Loucy (cell line): ENCODE results near the gene IL1RAPL2.

Experiments used
- H2AFZ ChIP-seq: fragments of 200-600 bp; sonication (generic); 2 replicates; pipeline ENCODE4 v1.6.0; 2016; ENCODE audit warnings: antibody characterized with exemption, mild to moderate bottlenecking, low read length, moderate library complexity
- H3F3A ChIP-seq: fragments of 200-600 bp; 2 replicates; pipeline ENCODE4 v1.6.0; 2016; ENCODE audit warnings: antibody characterized with exemption, low read depth, mild to moderate bottlenecking
- H3K27me3 ChIP-seq: fragments of 200-600 bp; sonication (generic); 2 replicates; pipeline ENCODE4 v1.6.1; 2014; ENCODE audit warnings: low read length, mild to moderate bottlenecking; ENCODE audit not compliant: insufficient read depth, poor library complexity, severe bottlenecking
- H3K36me3 ChIP-seq: fragments of 200-600 bp; sonication (generic); 2 replicates; pipeline ENCODE4 v1.6.1; 2016; ENCODE audit warnings: low read length; ENCODE audit not compliant: insufficient read depth
- H3K4me1 ChIP-seq: fragments of 200-600 bp; sonication (generic); 2 replicates; pipeline ENCODE4 v1.5.1; 2014; ENCODE audit warnings: low read length, mild to moderate bottlenecking; ENCODE audit not compliant: insufficient read depth, poor library complexity, severe bottlenecking
- H3K4me2 ChIP-seq: fragments of 200-600 bp; sonication (generic); 2 replicates; pipeline ENCODE4 v1.6.0; 2014; ENCODE audit warnings: antibody characterized with exemption, low read length, low read depth, mild to moderate bottlenecking; ENCODE audit not compliant: poor library complexity, severe bottlenecking
- H3K4me3 ChIP-seq: fragments of 200-600 bp; sonication (generic); 2 replicates; pipeline ENCODE4 v1.5.1; 2014; ENCODE audit warnings: low read length, mild to moderate bottlenecking, mixed read lengths; ENCODE audit not compliant: poor library complexity, severe bottlenecking
- H3K79me2 ChIP-seq: fragments of 200-600 bp; sonication (generic); 2 replicates; pipeline ENCODE4 v1.6.1; 2014; ENCODE audit warnings: low read length; ENCODE audit not compliant: insufficient read depth
- H3K9ac ChIP-seq: fragments of 200-600 bp; sonication (generic); 2 replicates; pipeline ENCODE4 v1.6.0; 2014; ENCODE audit warnings: mild to moderate bottlenecking, low read depth, low read length, moderate library complexity; ENCODE audit not compliant: poor library complexity, severe bottlenecking
- H3K9me2 ChIP-seq: fragments of 200-600 bp; sonication (generic); replicated peaks from 2 replicates; pipeline ENCODE4 v1.6.1; 2016; ENCODE audit warnings: low read depth, low read length, mixed read lengths
- H3K9me3 ChIP-seq: fragments of 200-600 bp; sonication (generic); 2 replicates; pipeline ENCODE4 v1.6.1; 2014; ENCODE audit warnings: mild to moderate bottlenecking, antibody characterized with exemption, low read length, low read depth; ENCODE audit not compliant: insufficient read depth
- H4K20me1 ChIP-seq: fragments of 200-600 bp; sonication (generic); 2 replicates; pipeline ENCODE4 v1.6.0; 2014; ENCODE audit warnings: antibody characterized with exemption, low read length, mild to moderate bottlenecking; ENCODE audit not compliant: insufficient read depth, poor library complexity, severe bottlenecking
- EZH2phosphoT487 ChIP-seq: fragments of 200-600 bp; IDR thresholded peaks from 2 replicates; pipeline ENCODE4 v1.6.1; 2018; ENCODE audit warnings: antibody characterized with exemption, mild to moderate bottlenecking, moderate library complexity, borderline replicate concordance
- TF ChIP-seq, protein P1 (sequence below): fragments of 200-600 bp; sonication (generic); conservative IDR thresholded peaks from 2 replicates; pipeline ENCODE4 v1.5.1; 2014; ENCODE audit warnings: mild to moderate bottlenecking, antibody characterized with exemption, low read length

Gene IL1RAPL2

DNA sequence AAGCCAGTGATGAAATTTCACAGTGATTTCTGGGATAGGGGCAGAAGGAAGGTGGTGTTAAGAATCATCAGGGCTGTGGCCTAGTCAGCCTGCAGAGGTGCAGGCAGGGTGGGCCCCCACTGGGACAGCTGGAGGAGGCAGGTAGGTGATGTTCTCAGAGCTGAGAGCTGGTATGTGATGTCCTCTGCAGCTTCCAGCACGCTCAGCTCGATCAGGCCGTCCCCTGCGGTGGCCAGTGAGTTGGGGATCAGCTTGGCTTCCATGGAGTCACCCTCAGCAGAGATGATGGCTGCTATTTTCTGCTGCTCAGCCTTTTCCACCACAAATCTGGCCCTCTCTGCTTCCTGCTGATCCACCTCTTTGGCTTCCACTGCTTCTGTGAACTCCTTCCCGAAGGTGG lies 81.1 kb downstream of the IL1RAPL2 start:
- H3K9me2 ChIP-seq, result no peaks in the 10 kb centered on the region
- H3K4me3 ChIP-seq, result no peak overlapping the region
- H2AFZ ChIP-seq, result no peak overlapping the region
- no peaks in the 10 kb centered on the region for H3K27me3 ChIP-seq
- no peaks in the 10 kb centered on the region for H3K9me3 ChIP-seq
- no peak for TF ChIP-seq EZH2phosphoT487
- TF ChIP-seq, protein P1, sequence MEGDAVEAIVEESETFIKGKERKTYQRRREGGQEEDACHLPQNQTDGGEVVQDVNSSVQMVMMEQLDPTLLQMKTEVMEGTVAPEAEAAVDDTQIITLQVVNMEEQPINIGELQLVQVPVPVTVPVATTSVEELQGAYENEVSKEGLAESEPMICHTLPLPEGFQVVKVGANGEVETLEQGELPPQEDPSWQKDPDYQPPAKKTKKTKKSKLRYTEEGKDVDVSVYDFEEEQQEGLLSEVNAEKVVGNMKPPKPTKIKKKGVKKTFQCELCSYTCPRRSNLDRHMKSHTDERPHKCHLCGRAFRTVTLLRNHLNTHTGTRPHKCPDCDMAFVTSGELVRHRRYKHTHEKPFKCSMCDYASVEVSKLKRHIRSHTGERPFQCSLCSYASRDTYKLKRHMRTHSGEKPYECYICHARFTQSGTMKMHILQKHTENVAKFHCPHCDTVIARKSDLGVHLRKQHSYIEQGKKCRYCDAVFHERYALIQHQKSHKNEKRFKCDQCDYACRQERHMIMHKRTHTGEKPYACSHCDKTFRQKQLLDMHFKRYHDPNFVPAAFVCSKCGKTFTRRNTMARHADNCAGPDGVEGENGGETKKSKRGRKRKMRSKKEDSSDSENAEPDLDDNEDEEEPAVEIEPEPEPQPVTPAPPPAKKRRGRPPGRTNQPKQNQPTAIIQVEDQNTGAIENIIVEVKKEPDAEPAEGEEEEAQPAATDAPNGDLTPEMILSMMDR, result no peak
- no peaks in the 10 kb centered on the region for H3F3A ChIP-seq
- no peaks in the 10 kb centered on the region for H4K20me1 ChIP-seq
- H3K4me2 ChIP-seq, result no peak overlapping the region
- H3K9ac ChIP-seq, result no peak overlapping the region
- no peaks in the 10 kb centered on the region for H3K79me2 ChIP-seq
- H3K36me3 ChIP-seq, result no peaks in the 10 kb centered on the region
- no peaks in the 10 kb centered on the region for H3K4me1 ChIP-seq

DNA sequence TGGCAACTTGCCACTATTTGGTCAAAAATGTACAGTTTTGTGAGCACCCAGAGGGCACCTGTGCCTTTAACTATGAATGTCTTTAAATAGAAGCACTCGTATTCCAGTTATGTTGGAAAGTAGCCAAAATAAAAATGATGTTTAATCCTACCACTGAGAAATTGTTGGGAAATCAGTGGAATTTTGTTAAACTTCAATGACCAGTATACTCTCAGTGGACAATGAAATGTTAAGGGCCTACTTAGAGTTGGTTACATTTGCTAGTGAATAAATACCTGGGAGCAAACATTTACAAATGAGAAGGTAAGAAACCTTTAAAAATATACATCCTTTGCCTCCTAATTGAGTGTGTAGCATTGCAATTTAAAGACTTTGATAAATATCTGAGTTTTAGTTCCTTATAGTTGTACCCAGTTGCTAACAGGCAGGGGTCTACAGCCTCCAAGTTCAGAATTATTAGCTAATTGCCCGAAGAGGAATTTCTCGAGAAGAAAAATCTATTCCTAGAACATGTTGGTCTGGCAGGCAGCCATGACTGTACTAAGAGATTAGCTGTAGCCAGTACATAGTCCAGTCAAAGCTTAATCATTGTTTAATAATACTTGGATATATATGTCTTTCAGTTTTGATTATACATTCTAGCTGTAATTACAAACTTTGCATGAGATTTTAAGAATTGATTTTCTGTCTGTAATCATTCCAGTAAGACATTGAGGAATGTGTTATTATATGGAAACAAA lies 93.2 kb downstream of the IL1RAPL2 start:
- TF ChIP-seq EZH2phosphoT487, result no peak
- TF ChIP-seq, protein P1, result no peak
- H3F3A ChIP-seq, result no peaks in the 10 kb centered on the region
- no peak overlapping the region for H3K4me3 ChIP-seq
- H3K27me3 ChIP-seq, result no peaks in the 10 kb centered on the region
- no peak overlapping the region for H2AFZ ChIP-seq
- H4K20me1 ChIP-seq, result no peaks in the 10 kb centered on the region
- H3K9me3 ChIP-seq, result no peaks in the 10 kb centered on the region
- H3K4me1 ChIP-seq, result no peaks in the 10 kb centered on the region
- H3K9me2 ChIP-seq, result no peaks in the 10 kb centered on the region
- no peak overlapping the region for H3K9ac ChIP-seq
- H3K79me2 ChIP-seq, result no peaks in the 10 kb centered on the region
- H3K36me3 ChIP-seq, result no peaks in the 10 kb centered on the region
- H3K4me2 ChIP-seq, result no peak overlapping the region

DNA sequence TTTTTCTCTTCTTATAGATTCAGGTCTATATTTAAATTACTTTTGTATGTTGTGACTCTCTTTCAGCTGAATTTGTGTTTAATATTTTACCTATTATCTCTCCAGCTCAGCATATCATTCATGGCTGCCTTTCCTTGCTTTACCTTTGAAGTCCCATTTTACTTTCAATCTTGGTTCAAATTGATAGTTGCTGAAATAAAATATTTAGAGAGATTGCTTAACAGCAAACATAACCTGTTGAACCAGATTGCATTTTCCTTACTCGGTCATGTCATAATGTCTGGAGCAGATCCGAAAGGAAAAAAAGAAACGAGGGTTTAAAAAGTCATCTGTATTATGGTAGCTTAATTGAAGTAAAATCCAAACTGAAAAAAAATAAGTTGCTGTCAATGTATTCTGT lies 94.1 kb downstream of the IL1RAPL2 start:
- Histone ChIP-seq H3K4me1 (no peaks in the 10 kb centered on the region), H3K36me3 (no peaks in the 10 kb centered on the region), H4K20me1 (no peaks in the 10 kb centered on the region), H2AFZ (no peak overlapping the region), H3K9ac (no peak overlapping the region), H3F3A (no peaks in the 10 kb centered on the region), H3K4me2 (no peak overlapping the region), H3K27me3 (no peaks in the 10 kb centered on the region), H3K79me2 (no peaks in the 10 kb centered on the region), H3K9me3 (no peaks in the 10 kb centered on the region), H3K9me2 (no peaks in the 10 kb centered on the region), H3K4me3 (no peak overlapping the region)
- no peak for TF ChIP-seq EZH2phosphoT487
- TF ChIP-seq, protein P1, result no peak
